ENCODE results near the gene DMAP1.

The DMAP1 gene

GRCh38 chr1:44256762-44257554 is 43.7 kb downstream of the DMAP1 start:
- DNase-seq: no peak

- DNase-seq: no peak
Observed at GRCh38 chr1:44259090-44259489, 45.8 kb downstream of the DMAP1 start.

GRCh38 chr1:44260792-44261170 is 47.5 kb downstream of the DMAP1 start:
- DNase-seq: no peak

GRCh38 chr1:44261171-44261817 is 48.0 kb downstream of the DMAP1 start:
- no peak for DNase-seq

- DNase-seq: no peak
Observed at GRCh38 chr1:44261962-44262361, 48.7 kb downstream of the DMAP1 start.

- DNase-seq: no peak
Observed at GRCh38 chr1:44262414-44262813, 49.1 kb downstream of the DMAP1 start.

GRCh38 chr1:44262816-44263567 is 49.7 kb downstream of the DMAP1 start:
- DNase-seq: no peak

GRCh38 chr1:44263568-44264450 is 50.5 kb downstream of the DMAP1 start:
- DNase-seq: no peak

GRCh38 chr1:44264451-44264771 is 51.1 kb downstream of the DMAP1 start:
- DNase-seq: no peak

GRCh38 chr1:44265656-44266358 is 52.5 kb downstream of the DMAP1 start:
- no peak for DNase-seq

GRCh38 chr1:44266400-44267344 is 53.4 kb downstream of the DMAP1 start:
- no peak for DNase-seq

- no peak for DNase-seq
Observed at GRCh38 chr1:44267438-44267837, 54.2 kb downstream of the DMAP1 start.

- DNase-seq: no peak
Observed at GRCh38 chr1:44268054-44268453, 54.8 kb downstream of the DMAP1 start.
